ENCODE results near the gene TSPAN18.

TSPAN18 gene

DNA sequence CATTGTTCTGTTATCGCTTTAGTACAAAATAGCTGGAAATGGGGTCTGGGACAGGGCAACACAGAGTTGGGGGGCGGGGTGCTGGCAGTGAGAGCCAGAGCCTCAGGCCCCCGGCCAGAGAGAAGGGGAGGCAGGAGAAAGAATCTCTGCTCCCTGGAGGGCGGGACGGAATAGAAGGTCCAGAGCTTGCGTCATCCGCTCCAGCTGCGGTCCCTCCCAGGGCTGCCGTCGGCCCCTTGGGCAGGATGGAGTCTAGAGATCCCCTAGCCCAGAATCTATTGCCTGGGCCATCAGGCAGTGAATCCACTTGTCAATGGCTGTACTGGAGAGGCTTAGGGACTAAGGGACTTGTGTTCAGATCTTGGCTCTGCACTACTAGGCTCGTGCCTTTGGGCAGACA is 218.9 kb downstream of the TSPAN18 start:
- no peak for DNase-seq (ENCODE audit: low read depth, low spot score)
- H3K27ac ChIP-seq: no peak overlapping the region

GRCh38 chr11:44946263-44946662 is 219.5 kb downstream of the TSPAN18 start:
- H3K27ac ChIP-seq: no peak overlapping the region

DNA sequence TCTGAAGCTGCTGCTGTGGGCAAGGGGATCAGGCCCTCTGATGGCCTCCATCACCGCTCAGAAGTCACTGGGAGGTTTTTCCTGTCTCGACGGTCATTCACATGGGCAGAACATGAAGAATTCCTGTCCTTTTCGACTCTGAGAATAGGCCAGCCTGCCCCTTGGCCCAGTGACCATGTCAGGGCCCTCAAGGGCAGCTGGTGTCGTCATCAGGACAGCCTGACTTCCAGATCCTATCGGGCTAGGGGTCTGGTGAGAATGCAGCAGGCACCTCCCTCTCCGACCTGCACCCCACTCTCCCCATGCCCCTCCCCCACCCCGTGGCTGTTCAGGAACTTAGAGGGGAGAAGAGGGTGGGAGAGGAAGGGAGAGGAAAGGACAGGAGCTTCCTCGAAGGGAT is 220.4 kb downstream of the TSPAN18 start:
- no peak overlapping the region for H3K27ac ChIP-seq

More at GRCh38 chr11:44946263-44946662, 219.5 kb downstream of the TSPAN18 start:
- DNase-seq (ENCODE audit: low read depth, low spot score): no peak

DNA sequence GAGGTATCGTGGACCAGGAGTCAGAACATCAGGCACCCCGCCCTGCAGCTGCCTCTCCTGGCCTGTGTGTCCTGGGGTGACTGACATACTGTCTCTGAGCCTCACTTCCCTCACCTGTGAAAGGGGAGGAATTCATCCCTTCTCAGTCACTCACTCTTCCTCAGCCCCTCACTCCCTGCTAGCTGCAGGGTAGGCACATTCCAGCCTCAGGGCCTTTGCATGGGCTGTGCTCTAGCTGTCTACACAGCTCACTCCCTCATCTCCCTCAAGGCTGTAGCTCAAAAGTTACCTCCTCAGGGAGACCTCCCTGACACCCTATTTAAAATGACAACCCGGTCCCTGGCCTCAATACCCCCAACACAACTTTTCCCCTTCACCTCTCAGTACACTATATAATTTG is 221.4 kb downstream of the TSPAN18 start:
- H3K27ac ChIP-seq: no peak overlapping the region
- DNase-seq (ENCODE audit: low read depth, low spot score): no peak

More for the DNA sequence above, 220.4 kb downstream of the TSPAN18 start:
- no peak for DNase-seq (ENCODE audit: low read depth, low spot score)

DNA sequence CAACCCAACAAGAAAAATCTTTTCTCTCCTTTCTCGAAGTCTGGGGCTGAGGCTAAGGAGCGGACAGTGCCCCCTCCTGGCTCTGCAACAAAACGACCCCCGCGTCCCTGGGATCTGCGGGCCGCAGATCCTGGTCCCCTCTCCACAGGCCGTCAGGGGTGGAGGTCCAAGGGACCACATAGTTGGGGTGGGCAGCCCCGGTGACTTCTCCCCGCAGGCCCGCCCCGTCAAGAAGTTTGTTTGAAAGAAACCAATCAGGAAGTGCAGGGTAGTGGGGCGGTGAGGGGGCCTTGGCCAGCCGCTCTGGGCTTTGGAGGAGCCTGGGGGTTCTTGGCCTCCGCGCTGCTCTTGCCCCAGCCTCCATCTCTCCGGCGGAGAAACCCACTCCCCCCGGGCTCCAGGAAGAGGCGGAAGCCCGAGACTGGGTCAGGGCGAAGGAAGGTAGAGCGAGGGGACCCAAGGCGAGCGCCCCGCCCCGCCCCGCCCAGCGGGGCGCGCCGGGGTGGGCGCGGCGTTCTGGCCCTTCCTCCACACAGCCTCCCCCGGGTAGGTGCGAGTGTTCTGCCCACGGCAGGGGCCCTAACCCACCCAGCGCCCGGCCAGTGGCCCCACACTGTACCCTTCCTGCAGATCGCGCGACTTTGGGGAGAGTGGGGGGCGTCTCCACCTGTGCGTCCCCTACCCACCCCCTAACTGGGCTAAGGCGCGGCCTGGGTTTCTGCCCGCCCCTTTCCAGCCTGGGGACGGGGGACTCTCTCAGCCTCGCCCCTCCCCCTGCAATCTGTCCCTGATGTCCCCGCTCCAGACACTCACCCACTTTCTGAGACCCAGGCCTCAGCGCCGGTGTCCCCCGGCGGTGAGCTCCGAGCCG is 222.6 kb downstream of the TSPAN18 start:
- no peak for DNase-seq (ENCODE audit: low read depth, low spot score)
- H3K27ac ChIP-seq: peak overlapping the region; percentile 60

DNA sequence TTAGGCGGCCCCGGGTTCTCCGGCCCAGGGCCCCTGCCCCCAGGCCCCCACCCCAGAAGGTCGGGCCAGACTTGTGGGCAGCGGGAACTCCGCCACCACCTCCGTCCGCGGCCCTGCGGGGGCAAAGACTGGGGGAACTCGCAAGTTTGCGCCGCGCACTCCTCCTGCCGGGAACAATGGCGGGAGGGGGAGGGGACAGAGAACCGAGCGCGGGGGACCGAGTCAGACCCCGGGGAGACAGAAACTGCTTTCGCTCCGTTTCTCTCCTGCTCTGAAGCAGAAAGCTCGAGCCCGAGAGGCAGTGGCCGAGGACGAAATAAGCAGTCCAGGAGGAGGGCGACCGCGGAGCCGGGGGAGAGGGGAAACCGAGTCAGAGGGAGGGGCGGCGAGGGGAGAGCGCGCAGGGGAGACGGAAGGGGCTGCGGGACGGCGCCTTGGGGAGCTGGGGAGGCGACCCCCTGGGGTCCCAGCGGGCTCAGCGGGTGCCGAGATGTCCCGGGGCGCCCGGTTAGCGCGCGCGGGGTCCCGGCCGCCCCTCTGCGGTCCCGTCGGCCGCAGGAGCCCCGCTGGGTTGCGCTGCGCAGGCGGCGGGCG is 223.4 kb downstream of the TSPAN18 start:
- H3K27ac ChIP-seq: peak overlapping the region; percentile 60
- DNase-seq (ENCODE audit: low read depth, low spot score): no peak

DNA sequence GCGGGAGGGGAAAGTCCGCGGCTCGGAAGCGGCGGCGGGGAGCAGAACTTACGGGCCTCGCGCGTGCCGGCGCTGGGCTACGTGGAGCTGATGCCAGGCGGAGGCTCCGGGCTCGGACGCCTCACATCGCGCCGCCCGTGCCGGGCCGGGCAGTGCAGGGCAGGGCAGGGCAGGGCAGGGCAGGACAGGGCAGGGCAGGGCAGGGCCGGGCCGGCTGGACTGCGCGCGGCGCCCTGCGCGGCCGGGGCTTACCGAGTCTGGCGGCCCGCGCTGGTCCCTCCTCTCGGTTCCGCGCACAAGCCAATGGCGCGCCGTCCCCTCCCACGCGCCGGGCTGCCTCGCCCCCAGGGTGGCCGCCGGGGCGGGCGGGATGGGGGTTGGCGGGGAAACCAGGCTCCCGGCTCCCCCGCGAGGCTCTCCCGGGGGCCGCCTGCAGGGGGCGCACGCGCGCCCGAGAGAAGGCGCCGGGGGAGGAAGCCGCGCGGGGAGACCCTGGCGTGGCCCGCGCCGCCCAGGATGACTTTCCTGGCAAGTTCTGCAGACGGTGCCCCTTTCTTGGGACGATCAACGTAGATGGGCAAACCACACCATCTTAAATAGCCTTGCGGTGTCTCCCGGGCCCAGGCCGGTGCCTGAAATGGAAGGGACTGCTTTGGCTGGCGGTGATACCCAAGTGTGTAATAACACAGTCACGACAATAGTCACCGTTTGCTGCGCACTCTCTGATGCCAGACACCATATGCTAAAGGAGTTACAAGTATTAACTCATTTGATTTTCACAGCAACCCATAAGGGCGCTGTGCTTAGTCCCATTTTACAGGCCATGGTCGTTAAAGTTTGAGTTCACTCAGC is 224.1 kb downstream of the TSPAN18 start, which contains the start of gene TP53I11:
Gene TP53I11 (minus strand): TSS at position 259 of the 852 bp plus-strand sequence. CDS start 12,548 bp downstream, outside the sequence.
- DNase-seq (ENCODE audit: low read depth, low spot score): no peak
- peak within 1 kb of the TSS; percentile 60 for H3K27ac ChIP-seq

- H3K27ac ChIP-seq: peak overlapping the region; percentile 60
- no peak for DNase-seq (ENCODE audit: low read depth, low spot score)
These were observed 225.3 kb downstream of the TSPAN18 start for GRCh38 chr11:44952082-44952481.

- peak overlapping the region; percentile 60 for H3K27ac ChIP-seq
- DNase-seq (ENCODE audit: low read depth, low spot score): no peak
These were observed 225.9 kb downstream of the TSPAN18 start for GRCh38 chr11:44952500-44953260.

DNA sequence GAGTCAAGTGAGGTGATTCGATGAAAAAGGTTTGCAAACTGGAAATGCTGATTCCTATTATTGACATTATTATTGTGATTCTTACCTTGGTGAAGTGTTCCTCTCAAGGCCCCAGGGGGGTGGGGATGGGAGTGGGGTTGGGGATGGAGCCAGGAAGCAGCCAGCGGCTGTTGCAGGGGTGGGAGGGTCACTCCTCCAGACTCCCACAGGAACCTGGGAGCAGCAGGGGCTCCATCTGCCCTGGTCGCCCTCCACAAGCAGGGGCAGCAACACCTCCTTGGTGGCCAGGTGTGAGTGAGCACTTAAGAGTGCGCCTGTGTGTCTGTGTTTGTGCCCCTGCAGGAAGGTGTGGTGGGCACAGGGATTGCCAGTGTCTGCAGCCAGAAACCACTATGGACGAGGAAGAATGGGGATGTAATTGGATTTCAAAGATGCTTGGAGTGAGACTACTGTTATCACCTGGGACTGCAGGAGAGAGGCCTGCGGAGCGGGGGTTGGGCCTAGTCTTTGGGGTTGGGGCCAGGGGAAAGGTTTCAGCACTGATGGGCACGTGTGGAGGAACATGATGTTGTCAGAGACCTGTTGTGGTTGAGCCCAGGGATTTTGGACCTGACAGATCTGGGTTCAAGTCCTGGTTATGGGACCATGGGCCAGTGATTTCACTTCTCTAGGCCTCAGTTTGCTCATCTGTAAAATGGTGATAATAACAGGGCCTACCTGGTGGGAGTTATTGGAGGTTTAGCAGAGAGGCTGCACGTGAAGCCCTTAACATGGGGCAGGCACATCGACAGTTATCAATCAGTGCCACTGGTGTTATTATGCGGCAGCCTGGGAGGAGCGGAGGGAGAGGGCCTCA is 227.5 kb downstream of the TSPAN18 start:
- H3K27ac ChIP-seq: no peak overlapping the region
- no peak for DNase-seq (ENCODE audit: low read depth, low spot score)

DNA sequence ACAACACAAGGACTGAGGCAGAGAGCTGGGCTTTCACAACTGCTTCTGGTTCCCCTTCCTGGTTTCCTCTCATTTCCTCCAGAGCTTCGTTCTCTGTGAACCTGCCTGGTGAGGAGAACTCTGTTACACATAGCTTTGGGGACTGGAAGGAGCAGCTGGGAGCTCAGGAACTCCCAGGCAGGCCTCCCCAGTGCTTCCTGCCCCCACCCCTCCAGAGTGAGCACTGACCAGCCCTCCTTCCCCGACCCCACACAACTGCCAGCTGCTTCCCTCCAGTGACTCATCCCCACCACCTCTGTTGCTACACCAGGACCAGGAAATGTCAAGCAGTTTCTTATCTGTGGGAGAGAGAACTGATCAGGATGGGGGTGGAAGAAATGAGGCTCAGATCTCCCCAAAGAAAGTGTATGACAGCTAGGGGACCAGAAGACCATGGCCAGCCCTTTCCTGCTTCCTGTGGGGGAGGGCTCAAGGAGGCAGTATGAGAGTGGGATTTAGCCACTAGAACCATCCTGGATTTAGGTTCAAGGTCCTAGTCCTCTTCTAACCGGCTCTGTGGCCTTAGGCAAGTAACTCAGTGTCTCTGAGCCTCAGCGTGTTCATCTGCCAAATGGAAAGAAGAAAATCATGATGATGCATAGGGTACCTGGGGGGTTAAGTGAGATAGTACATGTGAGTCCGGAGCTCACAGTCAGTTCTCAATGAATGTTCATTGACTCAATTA is 228.4 kb downstream of the TSPAN18 start:
- DNase-seq (ENCODE audit: low read depth, low spot score): no peak
- H3K27ac ChIP-seq: peak overlapping the region; percentile 12

DNA sequence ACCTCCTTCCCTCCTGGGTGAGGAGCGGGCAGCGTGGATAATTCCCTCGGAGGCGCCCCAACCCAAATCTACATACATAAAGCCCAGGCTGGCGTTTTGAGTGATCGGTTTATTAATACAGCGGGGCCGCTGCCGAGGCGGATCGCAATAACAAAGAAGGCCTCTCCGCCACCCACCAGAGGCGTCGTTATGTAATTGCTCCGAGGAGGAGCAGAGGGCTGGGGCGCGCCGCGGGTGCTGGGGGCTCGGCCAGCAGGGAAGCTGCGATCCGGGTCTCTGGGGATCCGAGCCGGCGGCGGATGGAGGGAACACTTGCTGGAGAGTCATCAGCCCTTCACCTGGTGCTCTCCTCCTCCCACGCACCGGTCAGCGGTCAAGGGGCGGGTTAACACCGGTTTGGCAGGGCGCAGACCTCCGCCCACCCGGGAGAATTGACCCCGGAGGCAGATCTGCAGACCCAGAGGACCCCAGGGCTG is 230.3 kb downstream of the TSPAN18 start:
- DNase-seq (ENCODE audit: low read depth, low spot score): no peak
- no peak overlapping the region for H3K27ac ChIP-seq

GRCh38 chr11:44957776-44958564 is 231.2 kb downstream of the TSPAN18 start:
- no peak for DNase-seq (ENCODE audit: low read depth, low spot score)
- no peak overlapping the region for H3K27ac ChIP-seq

- H3K27ac ChIP-seq: no peak overlapping the region
- DNase-seq (ENCODE audit: low read depth, low spot score): no peak
These were observed 232.3 kb downstream of the TSPAN18 start for GRCh38 chr11:44959064-44959463.

- no peak overlapping the region for H3K27ac ChIP-seq
- no peak for DNase-seq (ENCODE audit: low read depth, low spot score)
These were observed 233.6 kb downstream of the TSPAN18 start for GRCh38 chr11:44960200-44960845.

DNA sequence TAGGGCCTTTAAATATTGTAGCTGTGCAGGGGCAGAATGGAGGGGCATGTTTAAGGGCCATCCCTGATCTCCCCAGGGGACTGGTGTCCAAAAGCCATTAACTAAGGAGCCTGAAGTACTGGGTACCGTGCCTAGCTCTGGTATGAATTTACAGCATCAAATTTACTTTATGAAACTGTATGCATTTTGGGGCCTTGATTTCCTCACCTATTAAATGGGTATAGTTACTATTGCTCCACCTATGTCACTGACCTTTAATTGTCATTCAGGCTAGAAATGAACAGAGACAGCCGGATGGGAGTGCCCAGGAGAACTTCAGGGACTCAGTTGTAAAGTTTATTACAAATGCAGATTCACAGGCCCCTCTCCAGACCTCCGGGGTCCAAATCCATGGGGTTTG is 235.7 kb downstream of the TSPAN18 start:
- H3K27ac ChIP-seq: no peak overlapping the region
- no peak for DNase-seq (ENCODE audit: low read depth, low spot score)

DNA sequence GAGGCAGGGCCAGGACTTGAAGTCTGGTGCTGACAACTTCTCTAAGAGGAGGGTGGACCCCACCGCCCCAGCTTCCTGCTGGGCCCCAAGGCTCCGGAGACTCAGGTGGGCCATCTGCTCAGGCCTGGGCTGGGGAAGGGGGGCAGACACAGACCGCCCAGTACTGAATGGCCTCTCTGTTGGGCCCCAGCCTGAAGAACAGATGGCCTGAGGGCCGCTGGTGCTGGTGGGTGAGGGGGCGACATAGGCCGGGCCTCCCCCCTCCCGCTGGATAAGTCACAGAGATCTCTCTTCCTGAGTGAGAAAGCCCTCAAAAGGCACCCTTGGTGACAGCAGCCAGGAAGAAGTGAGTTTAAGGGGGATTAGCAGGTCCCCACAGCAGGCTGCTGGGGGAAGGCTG is 236.4 kb downstream of the TSPAN18 start:
- no peak overlapping the region for H3K27ac ChIP-seq
- DNase-seq (ENCODE audit: low read depth, low spot score): no peak

Measured in epithelial cell of prostate (primary cell).